ENCODE data around the gene VAT1. TPM values are rescaled to one million over a fixed set of nuclear protein-coding genes. Genes with fewer than 3 reads are reported as not detected.

VAT1 gene
- total RNA-seq, 1 donor: 435 TPM

GRCh38 chr17:43020789-43021740, 1.1 kb downstream of the VAT1 start:
- DNase-seq (ENCODE audit: low read depth): peak; percentile 88
- TF ChIP-seq, protein P1, sequence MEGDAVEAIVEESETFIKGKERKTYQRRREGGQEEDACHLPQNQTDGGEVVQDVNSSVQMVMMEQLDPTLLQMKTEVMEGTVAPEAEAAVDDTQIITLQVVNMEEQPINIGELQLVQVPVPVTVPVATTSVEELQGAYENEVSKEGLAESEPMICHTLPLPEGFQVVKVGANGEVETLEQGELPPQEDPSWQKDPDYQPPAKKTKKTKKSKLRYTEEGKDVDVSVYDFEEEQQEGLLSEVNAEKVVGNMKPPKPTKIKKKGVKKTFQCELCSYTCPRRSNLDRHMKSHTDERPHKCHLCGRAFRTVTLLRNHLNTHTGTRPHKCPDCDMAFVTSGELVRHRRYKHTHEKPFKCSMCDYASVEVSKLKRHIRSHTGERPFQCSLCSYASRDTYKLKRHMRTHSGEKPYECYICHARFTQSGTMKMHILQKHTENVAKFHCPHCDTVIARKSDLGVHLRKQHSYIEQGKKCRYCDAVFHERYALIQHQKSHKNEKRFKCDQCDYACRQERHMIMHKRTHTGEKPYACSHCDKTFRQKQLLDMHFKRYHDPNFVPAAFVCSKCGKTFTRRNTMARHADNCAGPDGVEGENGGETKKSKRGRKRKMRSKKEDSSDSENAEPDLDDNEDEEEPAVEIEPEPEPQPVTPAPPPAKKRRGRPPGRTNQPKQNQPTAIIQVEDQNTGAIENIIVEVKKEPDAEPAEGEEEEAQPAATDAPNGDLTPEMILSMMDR (IDR thresholded peaks at IDR 0.05; ENCODE audit: insufficient read depth, low read length): no peak
- peak overlapping the region; percentile 99 for H3K4me3 ChIP-seq (ENCODE audit: low read depth, low read length)

GRCh38 chr17:43020030-43020621, 2.1 kb downstream of the VAT1 start:
- H3K4me3 ChIP-seq (ENCODE audit: low read depth, low read length): peak overlapping the region; percentile 63
- peak; percentile 54 for DNase-seq (ENCODE audit: low read depth)
- TF ChIP-seq, protein P1 (IDR thresholded peaks at IDR 0.05; ENCODE audit: insufficient read depth, low read length): no peak

- peak overlapping the region; percentile 63 for H3K4me3 ChIP-seq (ENCODE audit: low read depth, low read length)
Measured at GRCh38 chr17:43019418-43019817, 2.8 kb downstream of the VAT1 start.

GRCh38 chr17:43018932-43019331, 3.3 kb downstream of the VAT1 start:
- peak overlapping the region; percentile 36 for H3K4me3 ChIP-seq (ENCODE audit: low read depth, low read length)
- TF ChIP-seq, protein P1 (IDR thresholded peaks at IDR 0.05; ENCODE audit: insufficient read depth, low read length): no peak
- DNase-seq (ENCODE audit: low read depth): peak; percentile 35

More at GRCh38 chr17:43019418-43019817, 2.8 kb downstream of the VAT1 start:
- TF ChIP-seq, protein P1 (IDR thresholded peaks at IDR 0.05; ENCODE audit: insufficient read depth, low read length): no peak
- peak; percentile 55 for DNase-seq (ENCODE audit: low read depth)

- TF ChIP-seq, protein P1 (IDR thresholded peaks at IDR 0.05; ENCODE audit: insufficient read depth, low read length): no peak
- H3K4me3 ChIP-seq (ENCODE audit: low read depth, low read length): peak overlapping the region; percentile 36
- DNase-seq (ENCODE audit: low read depth): no peak
Measured at GRCh38 chr17:43018008-43018853, 4.0 kb downstream of the VAT1 start.

DNA sequence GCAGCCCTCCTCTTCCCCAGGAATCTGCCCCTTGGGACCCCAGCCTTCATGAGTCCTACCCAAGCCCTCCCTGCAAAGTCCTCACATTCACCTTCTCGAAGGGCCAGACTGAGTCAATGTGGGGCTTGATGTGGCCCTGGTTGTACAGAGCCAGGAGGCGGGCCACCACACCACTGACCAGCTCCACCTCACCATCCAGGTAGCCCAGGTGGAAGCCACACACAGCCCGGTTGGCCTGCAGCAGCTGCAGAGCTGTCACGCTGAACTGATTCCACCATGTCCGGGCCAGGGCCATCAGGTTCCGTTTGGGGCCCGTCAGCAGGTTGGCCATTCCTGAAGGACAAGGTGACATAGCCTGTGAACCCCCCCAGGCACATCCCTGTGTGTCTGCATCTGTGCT, 6.0 kb downstream of the VAT1 start:
- H3K4me3 ChIP-seq (ENCODE audit: low read depth, low read length): no peak overlapping the region
- TF ChIP-seq, protein P1 (IDR thresholded peaks at IDR 0.05; ENCODE audit: insufficient read depth, low read length): no peak
- no peak for DNase-seq (ENCODE audit: low read depth)

Data from fibroblast of the aortic adventitia (primary cell).